Upper lobe of left lung (tissue), 4 donors: ENCODE data around the gene KLHL25.

ENCODE experiments used
- CTCF ChIP-seq, 6 experiments: fragments of 450-650 bp in 4 of 6; fragments of 200-600 bp in 2 of 6; sonication (generic) in 2 of 6; IDR thresholded peaks; one replicate each; pipeline ENCODE4 v1.5.1; 2016 to 2019; ENCODE audit warnings: antibody characterized with exemption in 6 of 6
- EP300 ChIP-seq, 4 donors: sonication (generic); formaldehyde crosslinking; IDR thresholded peaks; one replicate each; pipeline ENCODE4 v1.5.1; 2017; ENCODE audit warnings: antibody characterized with exemption in 4 of 4, control low read depth in 2 of 4

GRCh38 chr15:85725019-85725418, 69.7 kb downstream of the KLHL25 start:
- no peak for TF ChIP-seq CTCF (IDR thresholded peaks at IDR 0.05)
- peak in 1 of 4 donors; percentile 4 for TF ChIP-seq EP300 (IDR thresholded peaks at IDR 0.05)
